ENCODE measurements around the gene GUCA1C. TPM values are rescaled to one million over a fixed set of nuclear protein-coding genes. Genes with fewer than 3 reads are reported as not detected.

GUCA1C gene
- total RNA-seq, 1 experiment from 2014 or later, result not detected

- no peak overlapping the region for H3K27ac ChIP-seq (ENCODE audit: low read depth, low read length, poor library complexity, severe bottlenecking)
- BruUV-seq (replicated peaks), result no TSS peak
- H3K27me3 ChIP-seq (replicated peaks; ENCODE audit: insufficient read depth, low read depth, low read length, poor library complexity), result no peaks in the 10 kb centered on the region
- TF ChIP-seq CTCF (conservative IDR thresholded peaks at IDR 0.05; ENCODE audit: low read depth, low read length), result no peak
- H3K9me3 ChIP-seq (ENCODE audit: low read depth, low read length, poor library complexity, severe bottlenecking), result no peaks in the 10 kb centered on the region
- H3K4me1 ChIP-seq (ENCODE audit: insufficient read depth, low read length, poor library complexity, severe bottlenecking), result no peaks in the 10 kb centered on the region
- ChIA-PET CTCF (no interaction called here), POLR2A (ENCODE audit: low non-redundant PET) (interaction anchor here (0.6 kb wide), 1 partner anchor 96 kb away, joined by 7 read pairs; no protein-coding TSS in a partner anchor)
- intact Hi-C loops (cut with micrococcal nuclease; ENCODE audit: unreplicated experiment), result no loop called here
- H3K4me3 ChIP-seq (ENCODE audit: low read depth, low read length, poor library complexity, severe bottlenecking), result no peak overlapping the region
- no peaks in the 10 kb centered on the region for H3K36me3 ChIP-seq (ENCODE audit: insufficient read depth, low read length, poor library complexity, severe bottlenecking)
- DNase-seq (ENCODE audit: low spot score), result no peak
These were observed 75.8 kb downstream of the GUCA1C start for GRCh38 chr3:108877901-108878300.

- H3K27me3 ChIP-seq (replicated peaks; ENCODE audit: insufficient read depth, low read depth, low read length, poor library complexity), result no peaks in the 10 kb centered on the region
- no peak for DNase-seq (ENCODE audit: low spot score)
- no peaks in the 10 kb centered on the region for H3K9me3 ChIP-seq (ENCODE audit: low read depth, low read length, poor library complexity, severe bottlenecking)
- BruUV-seq (replicated peaks), result no TSS peak
- no peaks in the 10 kb centered on the region for H3K36me3 ChIP-seq (ENCODE audit: insufficient read depth, low read length, poor library complexity, severe bottlenecking)
- intact Hi-C loops (cut with micrococcal nuclease; ENCODE audit: unreplicated experiment), result no loop called here
- no peaks in the 10 kb centered on the region for H3K4me1 ChIP-seq (ENCODE audit: insufficient read depth, low read length, poor library complexity, severe bottlenecking)
- no peak overlapping the region for H3K4me3 ChIP-seq (ENCODE audit: low read depth, low read length, poor library complexity, severe bottlenecking)
- no peak overlapping the region for H3K27ac ChIP-seq (ENCODE audit: low read depth, low read length, poor library complexity, severe bottlenecking)
- CTCF ChIA-PET, result no interaction called here
- TF ChIP-seq EZH2 (IDR thresholded peaks at IDR 0.05; ENCODE audit: borderline replicate concordance, low read depth, low read length, poor library complexity, severe bottlenecking) (no peak), CTCF (conservative IDR thresholded peaks at IDR 0.05; ENCODE audit: low read depth, low read length) (no peak)
- POLR2A ChIA-PET (ENCODE audit: low non-redundant PET), result no interaction called here
These were observed 89.9 kb downstream of the GUCA1C start for GRCh38 chr3:108863799-108864135.

- no peaks in the 10 kb centered on the region for H3K27me3 ChIP-seq (replicated peaks; ENCODE audit: insufficient read depth, low read depth, low read length, poor library complexity)
- no peak overlapping the region for H3K4me3 ChIP-seq (ENCODE audit: low read depth, low read length, poor library complexity, severe bottlenecking)
- no peak for TF ChIP-seq EZH2 (IDR thresholded peaks at IDR 0.05; ENCODE audit: borderline replicate concordance, low read depth, low read length, poor library complexity, severe bottlenecking)
- TF ChIP-seq CTCF (conservative IDR thresholded peaks at IDR 0.05; ENCODE audit: low read depth, low read length), result no peak
- no peaks in the 10 kb centered on the region for H3K36me3 ChIP-seq (ENCODE audit: insufficient read depth, low read length, poor library complexity, severe bottlenecking)
- H3K9me3 ChIP-seq (ENCODE audit: low read depth, low read length, poor library complexity, severe bottlenecking), result no peaks in the 10 kb centered on the region
- ChIA-PET CTCF (no interaction called here), POLR2A (ENCODE audit: low non-redundant PET) (no interaction called here)
- DNase-seq (ENCODE audit: low spot score), result peak; percentile 36
- intact Hi-C loops (cut with micrococcal nuclease; ENCODE audit: unreplicated experiment), result no loop called here
- no TSS peak for BruUV-seq (replicated peaks)
- no peak overlapping the region for H3K27ac ChIP-seq (ENCODE audit: low read depth, low read length, poor library complexity, severe bottlenecking)
- H3K4me1 ChIP-seq (ENCODE audit: insufficient read depth, low read length, poor library complexity, severe bottlenecking), result no peaks in the 10 kb centered on the region
These were observed 90.5 kb downstream of the GUCA1C start for GRCh38 chr3:108862865-108863798.
